ENCODE measurements around the gene TMEM94.

The TMEM94 gene

DNA sequence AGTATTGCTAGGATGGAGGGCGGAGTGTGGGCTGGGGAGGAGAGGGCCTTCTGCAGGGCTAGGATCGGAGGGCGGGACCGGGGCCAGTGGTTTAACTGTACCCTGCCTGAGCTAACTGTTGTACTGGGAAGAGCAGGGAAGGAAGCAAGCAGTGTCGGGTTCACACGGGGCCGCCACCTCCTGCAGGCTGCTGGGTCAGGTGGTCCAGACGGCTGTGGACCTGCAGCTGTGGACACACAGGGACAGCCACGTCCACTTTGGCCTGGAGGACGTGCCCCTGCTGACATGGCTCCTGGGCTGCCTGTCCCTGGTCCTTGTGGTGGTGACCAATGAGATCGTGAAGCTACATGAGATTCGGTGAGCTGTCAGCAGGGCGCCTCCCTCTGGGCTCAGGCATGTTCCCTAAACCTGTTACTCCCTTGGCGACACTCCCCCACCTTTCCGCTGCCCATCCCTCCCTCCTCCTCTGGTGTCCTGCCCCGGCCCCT lies 42.3 kb downstream of the TMEM94 start:
- no peak for DNase-seq (ENCODE audit: low read depth)

DNA sequence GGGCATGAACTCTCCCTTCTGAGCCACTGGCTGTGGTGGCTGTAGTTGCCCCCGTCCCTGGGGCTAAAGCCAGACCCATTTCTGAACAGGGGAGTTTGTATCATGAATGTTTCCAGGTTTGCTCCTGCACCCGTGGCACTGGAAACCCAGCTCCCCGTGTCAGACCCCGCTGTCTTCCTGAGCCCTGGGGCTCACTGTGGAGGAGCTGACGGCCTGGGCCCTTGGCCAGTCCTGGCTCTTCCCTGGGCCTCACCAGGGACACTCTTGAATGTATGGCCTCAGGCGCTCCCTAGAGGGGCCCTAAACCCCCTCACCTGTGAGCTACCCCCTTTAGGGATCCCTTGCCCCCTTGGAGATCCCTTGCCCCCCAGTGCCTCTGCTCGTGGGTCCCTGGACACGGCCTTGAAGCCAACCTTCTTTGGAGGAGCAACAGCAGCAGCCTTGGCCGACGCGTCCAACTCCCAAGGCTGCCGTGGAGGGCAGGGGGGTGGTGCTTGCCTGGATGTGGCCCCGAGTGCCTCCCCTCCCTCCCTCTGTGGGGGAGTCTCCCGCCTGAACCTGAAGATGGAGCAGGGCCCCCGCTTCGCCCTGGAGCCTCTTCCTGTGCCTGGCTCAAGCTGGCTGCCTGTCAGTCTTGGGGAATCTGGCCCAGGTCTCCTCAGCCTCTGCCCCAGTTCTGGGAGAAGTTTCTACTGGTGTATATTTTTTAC lies 43.0 kb downstream of the TMEM94 start:
- DNase-seq (ENCODE audit: low read depth) = no peak

DNA sequence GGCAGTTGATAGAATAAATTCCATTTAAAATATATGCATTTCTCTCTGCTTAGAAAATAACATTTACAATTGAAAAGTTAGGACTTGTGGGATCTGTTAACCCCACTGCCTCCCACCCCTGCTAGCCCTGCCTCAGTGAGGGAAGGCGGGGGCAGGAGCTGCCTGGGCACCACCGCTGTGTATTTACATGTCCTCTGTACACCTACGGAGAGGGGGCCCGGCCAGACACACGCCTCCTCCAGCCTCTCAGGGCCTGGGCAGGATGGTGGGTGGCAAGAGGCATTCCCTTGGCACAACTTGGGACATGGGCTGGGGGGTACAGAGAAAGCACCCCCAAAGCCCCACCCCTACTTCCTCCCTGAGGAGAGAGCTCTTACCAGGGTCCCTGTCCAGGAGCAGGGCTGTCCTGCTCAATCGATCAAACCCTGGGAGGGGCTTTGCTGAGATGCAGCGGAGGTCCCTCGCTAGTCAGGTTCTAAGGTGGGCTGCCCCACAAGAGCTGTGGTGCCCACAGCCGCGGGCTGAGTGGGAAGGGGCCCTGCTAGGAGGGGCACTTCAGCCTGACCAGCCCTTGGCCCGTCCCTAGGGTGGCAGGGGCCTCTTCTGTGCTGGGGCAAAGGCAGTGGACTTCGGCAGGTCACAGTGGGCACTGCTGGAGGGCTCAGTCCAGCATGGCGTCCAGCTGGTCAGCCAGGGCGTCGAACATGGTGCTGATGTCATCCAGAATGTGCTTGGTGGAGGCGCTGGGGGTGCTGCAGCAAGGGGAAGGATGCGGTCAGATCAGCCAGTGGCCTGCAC lies 44.2 kb downstream of the TMEM94 start:
- DNase-seq (ENCODE audit: low read depth) = no peak

DNA sequence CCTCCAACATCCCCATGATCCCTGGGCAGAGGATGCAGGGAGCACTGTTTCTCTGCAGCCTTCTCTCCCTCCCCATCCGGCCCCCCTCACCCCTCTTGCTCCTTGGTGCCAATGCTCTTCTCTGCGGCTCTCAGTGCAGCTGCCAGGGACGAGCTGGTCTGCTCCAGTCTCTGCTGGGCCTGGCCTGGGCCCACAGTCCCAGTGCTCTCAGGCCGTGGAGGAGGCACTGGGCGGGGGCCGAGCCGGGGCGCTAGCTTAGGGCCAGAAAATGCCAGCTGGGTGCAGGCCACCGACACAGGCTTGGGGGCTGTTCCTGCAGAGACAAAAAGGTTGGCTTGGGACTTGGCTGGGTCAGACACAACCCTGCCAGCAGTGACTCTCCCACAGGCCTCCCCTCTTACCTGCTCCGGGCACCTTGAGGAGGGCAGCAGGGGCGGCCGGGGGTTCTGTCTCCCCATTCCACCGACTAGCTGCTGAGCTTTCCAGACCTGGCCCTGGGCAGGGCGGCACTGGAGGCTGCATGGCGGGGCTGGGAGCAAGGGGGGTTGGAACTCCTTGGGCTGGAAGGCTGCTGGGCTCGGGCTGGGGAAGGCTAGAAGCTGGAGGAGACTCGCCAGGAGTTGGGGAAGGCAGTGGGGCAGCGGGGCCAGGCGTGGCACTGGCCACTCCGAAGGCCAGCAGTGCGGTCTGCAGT lies 45.1 kb downstream of the TMEM94 start:
- DNase-seq (ENCODE audit: low read depth) = no peak

DNA sequence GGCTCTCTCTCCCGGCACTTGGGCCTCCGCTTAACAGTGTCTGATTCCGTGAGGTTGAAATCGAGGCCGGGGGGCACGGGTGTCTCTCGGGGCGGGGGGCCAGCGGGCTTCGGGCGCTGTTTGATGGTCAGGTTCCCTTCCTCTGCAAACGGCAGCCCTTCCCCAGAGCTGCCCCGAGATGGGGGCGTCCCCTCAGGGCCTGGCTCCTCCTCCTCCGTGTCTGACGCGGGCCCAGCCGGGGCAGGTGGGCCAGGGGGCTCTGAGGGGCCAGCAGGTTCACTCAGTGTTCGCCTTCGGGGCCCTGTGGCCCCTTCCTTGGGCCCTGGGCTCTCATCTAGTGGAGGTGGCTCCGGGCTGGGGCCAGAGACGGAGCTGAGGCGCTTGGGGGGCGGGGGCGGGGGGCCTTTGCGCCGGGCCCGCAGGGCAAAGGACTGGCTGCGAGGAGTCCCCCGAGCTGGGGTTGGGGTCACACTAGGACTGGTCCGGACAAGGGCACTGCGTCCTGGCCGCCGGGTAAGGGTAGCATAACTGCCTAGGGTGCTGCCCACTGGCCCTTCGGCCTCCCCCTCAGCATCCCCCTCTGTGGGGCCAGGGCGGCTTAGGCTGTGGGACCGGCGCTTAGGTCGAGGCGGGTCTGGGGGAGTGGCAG lies 45.8 kb downstream of the TMEM94 start:
- no peak for DNase-seq (ENCODE audit: low read depth)

DNA sequence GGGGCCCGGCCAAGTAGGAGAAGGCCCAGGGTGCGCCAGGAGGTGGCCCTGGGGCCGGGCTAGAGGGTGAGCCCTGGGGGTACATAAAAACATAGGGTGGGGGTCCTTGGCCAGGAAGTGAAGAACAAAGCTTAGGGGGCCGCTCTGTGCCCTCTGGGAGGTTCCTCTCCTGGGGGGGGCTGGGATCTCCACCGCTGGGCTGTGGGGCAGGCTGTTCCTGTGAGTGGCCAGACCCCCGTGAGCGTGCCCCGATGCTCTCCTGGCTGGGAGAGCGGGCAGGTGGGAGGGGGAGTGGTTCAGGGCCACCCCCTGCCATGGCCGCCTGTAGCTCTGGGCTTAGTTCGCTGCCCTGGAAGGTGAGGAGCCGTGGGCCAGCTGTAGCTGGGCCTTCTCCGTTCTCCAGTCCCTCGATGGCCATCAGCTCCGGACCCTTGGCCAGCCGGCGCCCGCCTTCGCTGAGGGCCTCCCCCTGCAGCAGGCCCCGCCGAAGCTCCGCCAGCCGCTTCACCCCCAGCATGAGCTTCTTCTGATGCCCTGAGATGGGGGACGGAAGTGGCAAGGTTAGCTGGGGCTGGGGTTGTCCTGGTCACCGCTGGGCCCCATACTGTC lies 46.4 kb downstream of the TMEM94 start:
- DNase-seq (ENCODE audit: low read depth) = no peak

DNA sequence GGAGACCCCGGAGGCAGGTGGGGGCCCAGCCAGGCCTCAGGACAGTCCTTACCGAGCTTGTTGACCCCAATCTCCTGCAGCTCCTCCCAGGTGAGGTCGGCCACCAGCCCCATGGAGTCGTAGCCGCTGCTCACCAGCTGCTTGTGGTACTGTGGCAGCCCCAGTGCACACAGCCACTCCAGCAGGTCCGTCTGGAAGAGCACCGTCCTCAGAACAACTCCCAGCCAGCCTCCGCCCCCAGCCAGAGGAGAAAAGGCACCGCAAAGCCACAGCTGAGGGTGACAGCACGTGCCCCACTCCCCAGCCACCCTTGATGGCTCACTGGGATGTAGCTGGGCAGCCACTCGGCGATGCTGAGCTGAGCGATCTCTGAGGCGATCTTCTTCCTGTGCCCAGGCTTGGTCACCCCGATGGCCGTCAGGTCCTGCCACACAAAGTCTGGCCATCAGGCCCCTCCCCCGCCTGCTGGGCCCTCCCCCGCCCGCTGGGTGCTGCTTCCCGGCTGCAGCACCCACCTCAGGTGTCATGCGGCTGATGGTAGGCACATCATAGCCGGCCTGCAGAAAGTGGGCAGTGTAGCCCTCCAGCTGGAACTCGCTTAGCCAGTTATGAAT lies 47.0 kb downstream of the TMEM94 start:
- DNase-seq (ENCODE audit: low read depth) = no peak

DNA sequence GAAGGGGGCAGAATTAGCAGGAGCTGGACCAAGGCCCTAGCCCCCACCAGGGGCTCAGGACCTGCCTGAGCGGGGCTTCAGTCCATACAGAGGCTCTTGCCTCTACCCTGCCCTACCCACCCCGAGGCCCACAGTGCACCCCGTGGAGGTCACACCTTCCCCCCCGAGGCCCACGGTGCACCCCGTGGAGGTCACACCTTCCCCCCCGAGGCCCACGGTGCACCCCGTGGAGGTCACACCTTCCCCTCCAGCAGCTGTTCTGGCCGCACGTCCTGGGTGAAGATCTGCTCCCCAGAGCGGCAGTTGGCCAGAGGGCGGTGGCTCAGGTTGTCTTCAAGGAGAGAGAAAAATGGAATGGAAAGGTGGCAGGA lies 47.5 kb downstream of the TMEM94 start:
- no peak for DNase-seq (ENCODE audit: low read depth)

DNA sequence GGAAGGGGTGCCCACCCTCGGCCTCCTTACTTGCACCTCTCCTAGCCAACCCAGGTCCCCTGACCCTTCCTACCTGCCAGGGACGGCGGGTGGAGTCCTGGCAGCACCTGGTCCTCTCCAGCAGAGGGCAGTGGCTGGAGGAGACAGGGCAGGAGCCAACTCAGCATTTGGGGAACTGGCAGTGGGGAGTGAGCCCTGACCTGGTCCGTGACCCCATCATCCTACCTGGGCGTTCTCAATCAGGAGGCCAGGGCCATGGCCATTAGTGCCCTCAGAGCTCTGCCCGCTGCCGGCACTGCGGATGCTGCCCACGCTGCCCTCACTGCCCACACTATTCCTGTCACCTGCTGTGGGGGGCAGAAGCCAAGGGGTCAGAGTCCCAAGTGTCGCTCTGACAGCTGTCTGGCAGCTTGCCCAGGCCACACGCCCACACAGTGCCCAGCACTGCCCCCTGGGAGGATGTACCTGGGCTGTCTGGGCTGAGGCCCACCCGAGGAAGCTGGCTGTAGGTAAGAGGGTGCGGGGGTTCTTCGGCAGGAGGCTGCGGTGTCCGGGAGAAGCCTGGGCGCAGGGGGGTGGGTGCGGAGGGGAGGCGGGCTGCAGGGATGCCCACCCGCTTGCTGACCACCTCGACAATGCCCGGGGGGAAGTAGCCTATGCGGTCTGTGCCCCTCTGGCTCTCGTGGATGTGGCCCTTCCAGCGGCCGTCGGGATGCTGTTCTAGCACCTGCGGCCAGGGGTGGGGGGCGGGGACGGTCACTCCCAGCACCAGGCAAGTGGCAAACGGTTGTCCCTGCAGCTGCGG lies 48.1 kb downstream of the TMEM94 start:
- no peak for DNase-seq (ENCODE audit: low read depth)

DNA sequence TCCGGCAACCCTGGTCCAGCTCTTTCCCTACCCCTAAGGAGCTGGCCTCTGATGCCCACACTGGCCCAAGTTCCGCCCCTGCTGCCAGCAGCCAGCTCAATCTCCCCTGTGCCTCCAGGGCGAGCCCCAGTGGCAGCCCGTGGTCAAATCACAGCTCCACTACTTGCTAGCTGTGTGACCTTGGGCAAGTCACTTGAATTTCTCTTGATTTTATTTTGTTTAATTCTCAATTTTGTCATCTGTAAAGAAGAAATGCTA lies 48.6 kb downstream of the TMEM94 start:
- no peak for DNase-seq (ENCODE audit: low read depth)

DNA sequence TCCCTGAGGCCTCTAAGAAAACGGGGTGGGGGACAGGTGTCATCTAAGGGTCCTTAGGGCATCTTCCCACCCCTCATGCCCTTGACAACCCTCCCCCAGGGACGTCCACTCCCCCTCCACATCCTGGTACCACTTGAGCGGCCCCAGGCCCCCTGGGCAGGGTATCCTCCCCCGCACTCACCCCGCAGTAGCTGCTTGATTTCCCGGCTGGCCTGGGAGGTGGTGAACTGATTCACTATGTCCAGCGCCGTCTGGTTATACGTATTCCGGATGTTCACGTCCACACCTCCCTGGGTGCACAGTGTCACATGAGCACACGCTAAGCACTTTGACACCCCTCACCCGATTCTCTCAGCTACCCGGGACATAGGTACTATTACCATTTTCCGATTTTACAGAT lies 49.2 kb downstream of the TMEM94 start:
- no peak for DNase-seq (ENCODE audit: low read depth)

DNA sequence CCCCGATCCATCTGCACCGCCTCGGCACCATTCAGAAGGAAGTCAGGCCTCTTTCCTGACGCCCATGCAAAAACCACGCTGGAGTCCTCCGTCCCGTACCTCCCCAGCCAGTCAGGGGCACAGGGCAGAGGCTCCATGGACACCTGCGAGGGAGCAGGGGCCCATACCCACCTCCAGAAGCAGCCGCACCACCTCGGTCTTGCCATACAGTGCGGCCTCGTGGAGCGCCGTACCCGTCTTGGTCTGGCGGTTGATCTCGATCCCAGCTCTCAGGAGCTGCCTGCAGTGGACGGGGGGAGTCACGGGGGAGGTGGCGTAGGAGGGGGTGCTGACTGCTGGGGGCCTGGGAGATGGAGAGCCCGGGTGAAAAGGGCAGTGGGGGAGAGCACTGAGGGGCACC lies 49.7 kb downstream of the TMEM94 start:
- no peak for DNase-seq (ENCODE audit: low read depth)

DNA sequence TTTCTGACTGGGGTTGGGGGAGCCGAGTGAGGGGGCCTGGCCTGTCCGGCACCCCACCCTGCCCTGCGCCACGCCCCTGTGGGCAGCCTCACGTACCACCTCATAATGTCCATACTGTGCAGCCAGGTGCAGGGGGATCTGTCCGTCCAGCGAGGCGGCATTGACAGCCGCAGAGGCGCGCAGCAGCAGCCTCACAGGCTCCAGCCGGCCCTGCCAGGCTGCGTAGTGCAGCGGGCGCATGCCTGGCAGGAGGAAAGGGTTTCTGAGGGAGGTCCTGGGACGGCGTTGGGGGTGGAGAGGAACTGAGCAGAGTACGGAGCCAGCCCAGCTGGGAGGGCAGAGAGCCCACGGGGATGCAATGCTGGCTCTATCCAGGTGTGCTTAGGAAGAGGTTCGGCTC lies 50.5 kb downstream of the TMEM94 start:
- no peak for DNase-seq (ENCODE audit: low read depth)

DNA sequence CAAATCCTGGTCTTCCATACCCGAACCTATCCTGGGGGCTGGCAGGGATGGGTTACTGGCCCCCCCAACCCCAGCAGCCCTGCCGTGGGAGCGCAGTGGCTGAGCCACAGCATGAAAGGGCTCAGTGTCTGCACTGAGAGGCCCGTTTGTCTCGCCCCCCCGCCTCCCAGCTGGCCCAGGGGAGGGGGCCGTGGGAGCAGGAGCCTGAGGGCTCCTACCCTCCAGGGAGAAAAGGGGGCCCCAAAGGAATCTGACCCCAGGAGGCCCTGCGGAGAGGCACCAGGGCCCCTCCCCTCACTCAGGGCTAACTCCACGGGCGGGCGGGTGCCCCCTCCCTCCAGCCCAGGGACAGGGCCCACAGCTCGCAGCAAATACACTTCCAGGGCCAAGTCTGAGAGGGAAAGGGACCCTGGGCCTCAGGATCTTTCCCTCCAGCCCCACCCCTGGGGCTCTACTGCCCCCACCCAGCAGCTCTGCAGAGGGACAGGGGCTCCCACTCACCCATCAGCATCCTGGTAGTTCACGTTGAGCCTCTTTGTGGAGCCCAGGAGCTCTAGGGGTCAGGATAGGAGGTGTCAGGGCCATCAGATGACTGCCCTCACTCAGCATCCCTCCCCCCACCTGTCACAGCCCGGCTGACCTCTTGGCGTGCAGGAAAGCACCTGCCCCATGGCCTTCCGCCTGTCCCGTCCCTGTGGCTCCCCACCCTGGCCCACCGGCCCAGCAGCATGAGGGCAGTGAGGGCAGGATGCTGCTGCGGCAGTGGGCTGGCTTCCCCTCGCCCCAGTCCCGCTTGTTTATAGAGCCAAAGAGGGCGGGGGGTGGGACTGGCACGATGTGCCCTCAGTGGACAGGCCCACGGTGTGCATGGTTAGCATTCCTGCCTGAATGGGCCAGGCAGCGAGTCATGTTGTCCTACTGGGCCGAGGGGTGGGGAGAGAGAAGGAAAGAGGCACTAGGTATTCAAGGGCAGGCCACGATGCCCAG lies 51.6 kb downstream of the TMEM94 start:
- DNase-seq (ENCODE audit: low read depth) = no peak

DNA sequence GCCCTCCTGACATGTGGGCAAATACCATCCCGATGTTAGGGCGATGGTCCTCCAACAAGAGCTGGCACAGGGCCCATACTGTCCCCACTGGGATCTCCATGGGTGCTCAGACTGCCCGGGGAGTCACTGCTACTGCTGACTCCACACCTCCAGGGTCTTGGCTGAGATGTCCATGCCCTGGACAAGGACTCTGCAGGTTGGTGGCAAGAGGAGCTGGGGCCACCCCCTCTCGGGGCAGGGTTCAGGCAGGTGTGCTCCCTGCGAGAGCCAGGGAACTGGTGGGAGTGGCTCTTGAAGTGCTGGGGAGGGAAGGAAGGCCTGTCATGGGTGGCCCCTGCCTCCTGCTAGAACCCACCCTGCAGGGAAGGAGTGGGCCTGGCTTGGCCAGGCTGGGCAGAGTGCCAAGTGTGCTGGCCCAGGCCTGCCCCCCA lies 52.5 kb downstream of the TMEM94 start:
- DNase-seq (ENCODE audit: low read depth) = no peak

DNA sequence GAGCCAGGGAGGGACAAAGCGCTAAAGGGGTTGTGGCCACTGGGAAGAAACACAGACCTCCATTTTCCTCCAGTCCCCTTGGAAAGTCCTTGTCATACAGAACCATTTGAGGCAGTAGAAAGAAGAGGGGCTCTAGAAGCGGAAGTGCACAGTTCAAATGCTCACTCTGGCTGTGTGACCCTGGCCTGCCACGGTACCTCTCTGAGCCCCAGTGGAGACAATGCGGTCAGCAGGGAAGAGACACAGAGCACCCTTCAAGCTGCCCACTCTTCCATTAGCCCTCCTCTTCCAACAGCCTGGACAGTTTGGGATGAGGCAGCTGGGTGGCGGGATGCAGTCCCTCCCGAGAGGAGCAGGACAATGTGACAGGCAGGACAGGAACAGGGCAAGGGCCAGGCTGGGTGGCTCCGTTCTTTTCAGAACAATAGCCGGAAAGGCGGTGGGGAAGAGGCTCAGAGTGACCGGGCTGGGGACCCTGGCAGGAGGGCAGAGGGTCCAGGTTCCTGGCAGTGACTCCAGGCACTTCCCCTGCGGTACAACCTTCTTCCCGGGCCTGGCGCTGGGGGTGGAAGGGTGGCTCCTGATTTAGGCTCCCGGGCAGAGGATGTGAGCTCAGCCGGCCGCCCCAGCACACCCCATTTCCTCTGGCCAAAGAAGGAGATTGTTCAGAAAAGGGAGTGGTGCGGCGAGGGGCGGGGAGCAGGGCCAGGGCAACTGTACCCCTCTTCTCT lies 53.3 kb downstream of the TMEM94 start:
- DNase-seq (ENCODE audit: low read depth) = no peak

DNA sequence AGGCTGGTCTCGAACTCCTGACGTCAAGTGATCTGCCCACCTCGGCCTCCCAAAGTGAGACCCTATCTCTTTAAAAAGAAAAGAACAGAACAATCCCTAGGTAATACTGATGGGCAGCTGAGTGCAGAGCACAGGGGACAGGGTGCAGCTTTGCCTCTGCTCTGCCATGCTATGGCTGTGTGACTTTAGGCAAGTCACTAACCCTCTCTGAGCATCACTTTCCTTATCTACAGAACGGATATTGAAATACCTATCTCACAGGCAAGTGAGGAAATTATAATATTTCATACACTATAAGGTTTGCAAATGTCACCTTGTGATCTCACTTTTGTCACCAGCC lies 54.8 kb downstream of the TMEM94 start:
- no peak for DNase-seq (ENCODE audit: low read depth)

DNA sequence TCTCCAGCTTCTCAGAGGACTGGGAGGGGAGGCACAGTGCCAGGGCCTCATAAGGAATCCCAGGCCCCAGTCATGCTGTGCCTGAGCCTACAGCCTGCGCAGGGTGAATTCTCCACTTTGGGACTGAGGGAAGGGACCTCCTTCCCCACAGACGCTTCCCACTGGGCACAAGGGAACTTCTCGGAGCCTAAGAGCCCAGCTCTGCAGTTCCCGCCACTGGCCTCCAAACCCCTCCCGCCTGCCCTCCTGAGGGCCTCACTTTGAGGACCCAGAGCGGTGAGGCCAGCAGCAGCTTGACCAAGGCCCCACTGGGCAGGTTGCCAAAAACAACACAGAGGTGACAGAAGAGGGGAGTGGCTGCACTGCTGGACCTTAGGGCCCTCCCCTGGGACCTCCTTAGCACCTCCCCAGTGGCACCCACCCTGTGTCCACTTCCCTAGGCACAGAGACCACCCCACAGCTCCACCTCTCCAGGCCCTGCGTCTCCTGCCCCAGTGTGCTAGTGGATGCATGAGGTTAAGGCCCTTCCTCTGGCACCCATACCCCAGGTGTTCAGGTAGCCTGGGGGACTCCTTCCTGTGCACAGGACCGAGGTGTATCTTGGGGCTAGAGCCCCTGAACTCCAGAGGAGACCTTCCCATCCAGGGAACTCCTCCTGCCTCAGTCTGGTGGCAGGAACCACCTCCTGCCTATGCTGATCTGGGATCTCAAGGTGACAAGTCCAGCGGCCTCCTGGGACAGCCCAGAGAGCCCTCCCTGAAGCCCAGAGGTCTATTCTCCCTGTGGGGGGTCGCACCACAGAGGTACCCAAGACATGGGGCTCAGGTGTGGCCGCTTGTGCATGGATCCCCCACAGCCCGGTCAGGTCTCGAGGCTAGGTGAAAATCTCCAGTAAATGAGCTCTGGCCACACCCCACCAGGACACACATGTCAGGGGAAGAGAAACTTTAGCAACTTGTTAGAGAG lies 55.5 kb downstream of the TMEM94 start:
- DNase-seq (ENCODE audit: low read depth) = no peak
